HL-60/S4 treated with phorbol 12-myristate 13-acetate at 8.2 ng/mL for 4 days and 3 days (cell line): ENCODE results near the gene NMRAL1.

Source experiments
- in situ Hi-C: fragments of 300-500 bp; cut with MboI; formaldehyde crosslinking; loops from 2 replicates; pipeline ENCODE4 v1.15.0; 2022; ENCODE audit warnings: low sequenced_read_pairs

NMRAL1 gene

DNA sequence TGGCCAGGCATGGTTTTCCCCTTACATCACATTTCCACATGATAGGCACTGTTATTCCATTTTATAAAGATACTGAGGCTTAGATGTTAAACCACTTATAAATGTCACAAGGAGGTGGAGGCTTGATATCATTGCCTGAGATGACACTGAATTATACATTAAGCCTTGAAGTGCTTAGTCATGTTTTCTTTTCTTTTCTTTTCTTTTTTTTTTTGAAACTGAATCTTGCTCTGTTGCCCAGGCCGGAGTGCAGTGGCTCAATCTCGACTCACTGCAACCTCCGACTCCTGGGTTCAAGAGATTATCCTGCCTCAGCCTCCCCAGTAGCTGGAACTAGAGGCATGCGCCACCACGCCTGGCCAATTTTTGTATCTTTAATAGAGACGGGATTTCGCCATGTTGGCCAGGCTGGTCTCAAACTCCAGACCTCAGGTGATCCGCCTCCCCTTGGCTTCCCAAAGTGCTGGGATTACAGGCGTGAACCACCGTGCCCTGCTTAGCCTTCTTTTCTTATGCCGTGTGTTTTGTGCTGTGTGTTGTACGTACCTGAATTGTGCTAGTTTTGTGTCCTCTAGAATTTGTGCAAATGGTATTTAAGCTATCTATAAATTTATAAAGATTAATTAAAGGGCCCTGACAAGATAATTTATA lies 47.6 kb downstream of the NMRAL1 start:
- in situ Hi-C loops, result no loop called here

DNA sequence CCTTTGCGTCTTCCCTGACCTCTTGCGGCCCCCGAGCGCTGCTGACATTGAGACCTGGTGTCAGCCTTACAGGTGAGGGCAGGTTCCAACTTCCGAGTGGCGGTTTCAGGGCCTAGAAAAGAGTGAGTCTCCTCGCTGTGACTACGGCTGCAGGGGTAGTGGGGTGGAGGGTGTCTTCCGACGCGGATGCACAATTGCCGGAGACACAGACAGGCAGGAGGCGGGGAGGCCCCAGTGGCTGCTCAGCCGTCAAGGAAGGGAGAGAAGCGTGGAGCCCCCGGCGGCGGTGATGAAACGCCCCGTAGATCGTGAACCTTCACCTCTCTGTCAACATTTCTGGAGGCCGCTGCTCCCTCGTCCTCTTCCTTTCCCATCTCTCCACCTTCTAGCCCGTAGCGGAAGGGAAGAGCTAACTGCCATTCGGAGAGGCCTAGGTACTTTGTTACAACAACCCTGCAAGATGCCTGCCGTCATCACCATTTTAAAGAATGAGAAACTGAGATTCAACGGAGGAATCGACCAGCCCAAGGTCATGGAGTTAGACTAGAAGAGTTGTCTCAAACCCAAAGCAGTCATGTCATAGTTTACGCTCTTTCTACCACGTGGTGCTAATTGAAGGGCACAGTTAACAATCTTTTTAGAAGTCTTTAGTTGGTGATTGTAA lies 48.3 kb downstream of the NMRAL1 start:
- in situ Hi-C loops, result no loop called here

DNA sequence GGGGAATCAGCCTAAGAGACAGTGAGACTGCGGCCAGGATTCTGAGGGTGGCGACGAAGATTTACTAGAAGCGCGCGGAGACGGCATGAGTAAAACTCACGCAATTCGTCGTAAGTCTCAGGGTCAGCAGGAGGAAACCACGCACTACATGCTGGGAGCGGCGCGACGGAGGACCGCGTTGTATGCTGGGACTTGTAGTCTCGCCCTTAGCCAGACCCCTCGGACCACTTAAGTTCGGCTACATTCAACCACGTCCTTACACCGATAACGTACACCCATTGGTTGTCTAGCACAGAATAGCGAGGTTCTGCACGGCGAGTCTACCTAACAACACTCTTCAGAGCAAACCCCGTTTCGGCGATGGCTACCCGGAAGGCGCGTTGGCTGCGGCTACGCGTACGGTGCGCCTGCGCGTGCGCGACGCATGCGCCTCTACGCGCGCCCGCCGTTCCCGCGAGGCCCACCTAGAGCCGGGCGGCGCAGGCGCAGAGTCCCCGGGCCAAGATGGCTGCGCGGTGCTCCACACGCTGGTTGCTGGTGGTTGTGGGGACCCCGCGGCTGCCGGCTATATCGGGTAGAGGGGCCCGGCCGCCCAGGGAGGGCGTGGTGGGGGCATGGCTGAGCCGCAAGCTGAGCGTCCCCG lies 48.9 kb downstream of the NMRAL1 start, which contains the start of gene DNAJA3:
TSS of gene DNAJA3 (plus strand) at position 491 of the 643 bp plus-strand sequence. CDS start at position 505, 14 bp downstream.
- in situ Hi-C loops, result no loop called here

DNA sequence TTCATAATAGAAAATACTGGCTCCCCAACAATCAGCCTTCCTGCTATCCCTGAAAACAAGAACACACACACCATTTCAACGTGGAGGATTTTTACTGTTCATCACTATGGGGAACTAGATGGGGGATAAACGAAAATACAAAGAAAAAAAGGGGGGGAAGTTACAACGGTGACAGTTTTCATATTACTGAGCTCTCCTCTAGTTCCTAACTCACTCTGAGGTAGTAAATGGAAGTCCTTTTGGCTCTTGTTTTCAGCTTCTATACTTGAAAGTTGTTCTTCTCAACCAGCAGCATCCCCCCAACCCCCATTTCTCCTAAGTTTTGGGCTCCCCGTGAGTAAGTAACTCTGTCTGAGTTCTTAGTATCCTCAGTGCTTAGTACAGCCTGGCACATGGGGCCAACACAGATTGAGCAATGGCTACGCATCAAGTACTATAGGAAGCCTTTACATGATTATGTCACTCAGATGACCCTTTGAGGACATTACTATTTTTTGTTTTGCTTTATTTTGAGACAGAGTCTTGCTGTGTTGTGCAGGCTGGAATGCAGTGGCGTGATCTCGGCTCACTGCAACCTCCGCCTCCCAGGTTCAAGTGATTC lies 53.8 kb downstream of the NMRAL1 start:
- in situ Hi-C loops, result no loop called here

DNA sequence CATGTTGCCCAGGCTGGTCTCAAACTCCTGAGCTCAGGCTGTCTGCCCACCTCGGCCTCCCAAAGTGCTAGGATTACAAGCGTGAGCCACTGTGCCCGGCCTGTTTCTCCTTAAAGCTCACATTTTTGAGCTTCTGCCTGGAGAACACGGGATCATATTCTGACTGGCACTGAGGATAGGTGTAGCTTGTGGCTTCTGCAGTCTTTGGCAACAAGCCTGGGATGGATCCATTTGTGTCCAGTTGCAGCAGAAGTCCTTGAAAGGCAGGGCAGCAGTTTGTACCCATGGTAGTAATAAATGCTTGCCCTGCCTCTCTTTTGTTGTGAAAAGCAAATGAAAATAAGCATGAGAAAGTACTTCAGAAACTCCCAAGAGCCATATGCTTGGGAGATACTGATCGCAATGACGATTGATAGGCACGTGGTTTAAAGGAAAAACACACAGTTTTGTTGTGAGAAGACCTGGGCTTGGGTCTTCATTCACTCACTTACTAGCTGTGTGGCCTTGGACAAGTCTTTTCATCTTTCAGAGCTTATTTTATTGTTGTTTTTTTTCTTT lies 54.9 kb downstream of the NMRAL1 start:
- in situ Hi-C loops, result no loop called here

DNA sequence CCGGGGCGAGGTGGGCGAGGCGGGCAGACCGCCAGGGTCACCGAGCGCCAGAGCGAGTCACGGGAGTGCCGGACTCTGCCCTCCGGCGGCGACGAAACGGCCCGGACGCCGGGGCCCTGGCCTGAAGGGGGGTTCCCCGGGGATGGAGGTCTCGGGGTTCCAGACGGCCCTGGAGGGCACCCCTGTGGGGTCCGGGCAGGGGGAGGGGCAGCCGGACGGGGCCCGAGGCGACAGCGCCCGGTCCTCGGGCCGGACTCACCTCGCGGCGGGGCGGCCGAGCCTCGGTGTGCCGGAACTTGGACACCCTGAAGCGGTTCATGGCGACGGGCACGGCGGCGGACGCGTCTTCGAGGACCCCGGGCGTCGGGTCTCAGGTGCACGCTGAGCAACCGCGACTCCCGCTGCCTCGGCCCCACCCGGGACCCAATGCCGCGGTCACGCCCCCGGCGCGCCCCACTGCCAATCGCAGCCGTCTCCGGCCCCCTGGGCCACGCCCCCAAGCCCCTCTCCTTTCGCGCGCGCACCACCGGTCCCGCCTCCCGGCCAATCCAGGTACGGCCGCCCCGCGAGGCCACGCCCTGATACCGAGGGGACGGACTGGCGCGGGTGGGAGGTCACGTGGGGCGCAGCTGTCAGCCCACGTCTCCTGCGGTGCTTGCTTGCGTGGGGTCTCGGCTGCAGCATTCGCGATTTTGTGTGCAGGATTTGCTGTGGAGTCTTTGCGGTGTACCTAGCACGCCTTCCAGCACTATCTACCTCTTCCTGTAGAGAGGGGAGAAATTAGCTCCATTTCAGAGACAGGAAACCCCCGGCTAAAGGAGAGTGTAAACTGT lies 58.0 kb downstream of the NMRAL1 start, which contains the start of gene CORO7:
TSS of gene CORO7 (minus strand) at position 397 of the 833 bp plus-strand sequence. CDS start at position 319, 78 bp downstream.
- in situ Hi-C loops, result no loop called here

DNA sequence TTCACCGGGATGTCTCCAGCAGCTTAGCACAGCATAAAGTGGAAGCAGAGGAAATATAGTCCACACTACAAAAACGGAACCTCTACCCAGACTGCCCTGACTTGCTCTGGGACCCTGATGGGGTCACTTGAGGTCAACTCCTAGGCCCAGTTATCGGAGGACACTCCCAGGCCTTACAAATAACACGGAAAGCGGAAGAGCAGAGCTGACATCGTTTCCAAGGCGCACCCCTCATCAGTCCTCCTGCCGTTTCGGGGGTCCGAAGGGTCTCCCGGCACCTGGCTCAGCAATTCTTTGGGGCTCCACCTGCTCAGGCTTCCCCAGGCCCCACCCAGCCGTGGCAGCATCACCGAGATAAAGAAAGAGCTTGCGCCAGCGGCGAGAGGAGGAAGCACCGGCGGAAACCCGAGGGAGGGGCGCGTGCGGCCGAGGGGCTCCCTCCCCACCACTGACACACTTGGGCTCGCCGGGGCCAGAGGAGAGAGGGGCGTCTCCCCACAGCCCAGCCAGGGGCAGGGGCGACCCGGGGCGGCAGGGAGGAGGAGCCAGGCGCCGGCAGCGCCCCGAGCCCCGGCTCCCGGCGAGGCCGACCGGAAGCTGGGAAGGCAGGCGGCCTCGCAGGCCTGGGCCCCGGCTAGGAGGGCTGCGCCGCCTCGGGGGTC lies 58.8 kb downstream of the NMRAL1 start:
- in situ Hi-C loops, result no loop called here

DNA sequence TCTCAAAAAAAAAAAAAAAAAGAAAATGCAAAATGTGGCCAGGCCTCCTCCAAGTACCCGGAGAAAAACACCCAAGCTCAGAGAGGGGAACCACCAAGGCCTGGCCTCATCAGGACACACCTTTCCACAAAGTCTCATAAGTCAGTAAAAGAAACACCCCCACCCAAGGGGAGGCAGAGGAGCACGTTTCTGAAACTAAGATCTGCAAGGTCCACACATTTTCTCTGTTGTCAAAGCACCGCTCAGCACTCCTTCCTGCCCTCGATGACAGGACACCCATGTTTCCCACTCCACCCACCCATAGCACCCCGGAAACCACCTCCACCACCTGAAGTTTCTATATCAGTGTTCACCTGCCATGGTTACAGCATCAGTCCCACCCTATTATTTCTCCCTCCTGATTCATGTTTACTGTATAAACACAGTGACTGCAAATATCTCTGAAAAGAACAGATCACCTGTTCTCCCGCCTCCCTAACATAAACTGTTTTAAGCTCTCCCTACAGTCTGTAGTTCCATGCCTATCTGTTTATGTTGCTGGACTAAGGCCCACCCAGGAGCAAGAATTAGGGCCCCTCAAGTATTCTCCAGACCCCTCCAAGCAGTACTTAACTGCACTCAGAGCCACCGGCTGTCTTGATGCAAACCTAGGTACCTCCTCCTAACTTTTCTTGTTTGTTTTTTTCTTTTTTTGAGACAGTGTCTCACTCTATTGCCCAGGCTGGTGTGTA lies 60.1 kb downstream of the NMRAL1 start:
- in situ Hi-C loops, result no loop called here

DNA sequence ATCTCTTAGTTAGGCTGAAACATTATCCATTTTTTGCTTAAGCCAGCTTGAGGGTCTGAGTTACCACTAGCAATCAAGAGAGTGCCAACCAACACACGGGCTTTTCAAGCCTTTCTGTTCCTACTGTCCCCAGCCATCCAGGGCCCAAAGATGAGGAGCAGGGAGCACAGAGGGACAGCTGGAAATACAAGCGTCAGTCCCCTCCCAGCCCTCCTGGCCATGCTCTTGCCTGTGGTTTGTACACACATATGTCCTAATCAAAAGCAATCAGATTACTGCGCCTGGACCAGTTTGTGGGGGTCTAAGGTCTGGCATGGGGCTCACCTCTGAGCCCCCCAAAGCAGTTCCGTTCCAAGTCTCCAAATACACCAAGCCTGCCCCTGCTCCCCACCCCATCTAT lies 61.6 kb downstream of the NMRAL1 start:
- in situ Hi-C loops, result no loop called here

DNA sequence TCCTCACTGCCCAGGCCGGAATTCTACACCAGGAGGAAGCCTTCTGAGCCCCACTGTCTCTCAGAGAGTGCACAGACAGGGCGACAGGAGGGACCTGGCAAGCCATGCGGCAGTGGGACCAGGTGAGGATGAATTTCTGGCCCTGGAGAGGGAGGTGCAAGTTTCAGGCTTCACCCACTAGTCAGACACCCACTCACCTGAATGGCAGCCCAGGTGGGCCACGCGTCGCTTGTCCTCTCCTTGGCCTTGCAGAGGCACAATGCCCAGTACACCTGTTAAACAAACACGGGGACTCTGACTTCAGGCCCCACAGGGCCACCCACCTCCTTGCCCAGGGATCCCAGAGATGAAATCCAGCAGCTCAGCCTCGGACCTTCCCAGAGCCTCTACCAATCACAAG lies 62.3 kb downstream of the NMRAL1 start:
- in situ Hi-C loops, result no loop called here
